Right renal pelvis (tissue), 4 donors: ENCODE results near the gene PHETA2. TPM values are rescaled to one million over a fixed set of nuclear protein-coding genes. Genes with fewer than 3 reads are reported as not detected.
"Not testable (repeated sequence)": the region's sequence is repeated elsewhere in the genome, so short reads cannot be mapped to it uniquely, and the experiment has no call there.

Experiments
- DNase-seq, 4 donors: peaks; one replicate each; pipeline ENCODE4 v3.0.0-alpha.2; 2013; ENCODE audit warnings: low read depth in 4 of 4, low spot score in 3 of 4, missing footprints in 1 of 4
- polyA plus RNA-seq, 4 donors: library from polyadenylated mRNA; unstranded; fragments of 120-200 nt; gene quantifications; one replicate each; pipeline ENCODE4 v1.2.1, GENCODE V29; 2013; ENCODE audit not compliant: insufficient read length in 4 of 4

PHETA2 gene
- polyA plus RNA-seq, 4 donors: 10.4 to 13.4 (median 11.9) TPM

GRCh38 chr22:42101199-42101598 lies 27.2 kb downstream of the PHETA2 start:
- DNase-seq: no peak

DNA sequence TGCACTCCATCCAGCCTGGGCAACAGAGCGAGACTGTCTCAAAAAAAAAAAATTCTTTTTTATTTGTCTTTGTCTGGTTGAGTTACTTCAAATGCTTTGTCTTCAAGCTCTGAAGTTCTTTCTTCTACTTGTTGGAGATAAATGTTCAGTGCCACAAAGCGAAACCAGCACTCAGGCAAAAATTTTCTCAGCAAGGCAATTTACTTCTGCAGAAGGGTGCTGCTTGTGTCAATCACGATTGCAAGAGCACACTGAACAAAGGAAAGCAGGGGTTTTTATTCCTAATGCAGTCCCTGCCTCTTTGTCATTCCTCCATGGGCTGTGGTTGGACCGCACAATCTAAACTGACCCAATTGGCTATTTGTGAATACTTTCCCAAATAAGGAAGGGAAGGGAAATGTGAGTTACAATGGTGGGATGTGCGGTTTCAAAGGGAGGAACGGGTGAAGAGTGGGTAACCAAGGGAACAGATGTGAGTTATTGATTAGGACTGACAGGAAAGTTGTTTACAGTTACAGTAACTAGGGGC lies 30.3 kb downstream of the PHETA2 start:
- not testable (repeated sequence) for DNase-seq

DNA sequence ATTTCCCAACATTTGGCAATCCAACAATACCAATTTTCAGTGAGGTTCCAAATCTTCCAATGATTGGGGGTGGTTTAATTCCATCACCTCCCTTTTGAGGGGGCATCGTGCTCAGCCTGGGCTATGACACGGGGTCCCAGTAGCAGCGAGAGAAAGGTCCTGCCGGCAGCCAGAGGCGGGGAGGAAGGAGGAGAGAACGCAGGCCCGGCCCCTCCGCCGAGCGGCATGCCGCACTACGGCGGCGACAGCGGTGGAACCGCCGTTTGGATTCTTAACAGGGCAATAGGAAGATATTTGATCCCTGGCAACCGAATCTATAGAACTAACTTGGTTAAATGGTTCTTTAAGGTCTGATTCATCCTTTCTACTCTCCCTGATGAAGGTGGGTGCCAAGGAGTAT lies 34.8 kb downstream of the PHETA2 start:
- DNase-seq: no peak

GRCh38 chr22:42111798-42112197 lies 37.8 kb downstream of the PHETA2 start:
- DNase-seq: no peak

- DNase-seq: not testable (repeated sequence)
Observed at GRCh38 chr22:42112793-42113192, 38.7 kb downstream of the PHETA2 start.

DNA sequence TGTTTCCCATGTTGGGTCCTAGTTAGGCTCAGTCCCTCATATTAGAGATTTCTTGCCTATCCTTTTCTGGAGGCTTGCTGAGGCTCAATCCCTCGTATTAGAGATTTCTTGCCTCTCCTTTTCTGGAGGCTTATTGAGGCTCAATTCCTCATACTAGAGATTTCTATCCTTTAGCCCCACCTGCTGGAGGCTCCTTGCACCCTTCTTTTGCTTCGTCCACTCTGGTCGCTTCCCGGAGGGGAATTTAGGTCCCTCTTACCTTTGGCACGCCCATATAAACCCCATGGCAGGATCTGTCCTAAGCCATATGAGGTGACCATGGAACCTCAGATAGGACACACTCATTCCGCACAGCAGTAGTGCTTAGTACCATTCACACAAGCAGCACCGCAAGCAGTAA lies 40.7 kb downstream of the PHETA2 start:
- no peak for DNase-seq

DNA sequence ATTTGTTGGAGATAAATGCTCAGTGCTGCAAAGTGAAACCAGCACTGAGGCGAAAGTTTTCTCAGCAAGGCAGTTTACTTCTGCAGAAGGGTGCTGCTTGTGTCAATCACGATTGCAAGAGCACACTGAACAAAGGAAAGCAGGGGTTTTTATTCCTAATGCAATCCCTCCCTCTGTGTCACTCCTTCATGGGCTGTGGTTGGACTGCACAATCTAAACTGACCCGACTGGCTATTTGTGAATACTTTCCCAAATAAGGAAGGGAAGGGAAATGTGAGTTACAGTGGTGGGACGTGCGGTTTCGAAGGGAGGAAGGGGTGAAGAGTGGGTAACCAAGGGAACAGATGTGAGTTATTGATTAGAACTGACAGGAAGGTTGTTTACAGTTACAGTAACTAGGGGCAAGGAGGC lies 41.4 kb downstream of the PHETA2 start:
- DNase-seq: not testable (repeated sequence)

DNA sequence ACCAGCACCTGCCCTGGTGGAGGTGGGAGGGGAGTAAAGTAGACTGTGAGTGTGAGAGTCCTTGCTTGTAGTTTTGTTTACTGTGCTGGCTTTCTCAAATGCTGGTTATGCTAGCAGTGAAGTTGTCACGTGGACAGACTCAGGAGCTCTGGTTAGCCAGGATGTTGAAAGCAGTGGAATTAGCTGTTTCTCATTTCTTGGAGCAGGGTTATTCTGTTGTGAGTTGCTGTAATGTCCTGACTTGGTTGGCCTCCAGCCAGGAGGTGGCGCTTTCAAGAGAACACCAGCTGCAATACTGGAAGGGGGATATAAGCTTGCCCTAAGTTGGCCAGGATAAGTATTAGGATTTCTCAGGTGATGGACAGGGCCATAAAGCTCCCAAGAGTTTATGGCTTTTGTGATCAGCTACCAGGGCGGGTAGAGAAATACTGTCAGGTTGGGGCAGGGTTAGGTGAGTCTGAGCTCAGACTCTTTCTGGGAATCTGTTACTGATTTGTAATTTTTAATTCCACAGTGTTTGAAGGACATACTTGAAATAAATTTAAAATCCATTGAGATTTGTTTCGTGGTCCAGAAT lies 42.9 kb downstream of the PHETA2 start:
- DNase-seq: no peak

- DNase-seq: not testable (repeated sequence)
Observed at GRCh38 chr22:42120231-42121021, 46.4 kb downstream of the PHETA2 start.

DNA sequence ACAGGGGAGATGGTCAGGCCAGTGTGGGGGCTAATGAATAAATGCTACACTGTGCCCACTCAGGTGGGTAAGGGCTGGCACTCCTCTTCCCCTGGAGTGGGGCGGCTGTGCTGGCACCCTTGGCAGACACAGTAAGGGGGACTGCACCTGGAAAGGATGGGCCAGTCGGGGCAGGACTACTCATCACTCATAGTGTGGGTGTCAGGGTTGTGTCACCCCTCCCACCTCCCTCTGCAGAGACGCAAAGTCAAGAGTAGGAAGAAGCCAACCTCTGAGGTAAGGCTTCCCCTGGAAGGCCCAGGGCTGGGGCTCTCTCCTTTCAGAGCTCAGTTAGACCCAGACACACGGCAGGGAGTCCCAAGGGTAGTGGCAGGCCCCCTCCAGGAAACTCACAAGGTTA lies 49.5 kb downstream of the PHETA2 start:
- DNase-seq: not testable (repeated sequence)

- no peak for DNase-seq
Observed at GRCh38 chr22:42127606-42128005, 53.6 kb downstream of the PHETA2 start.

- not testable (repeated sequence) for DNase-seq
Observed at GRCh38 chr22:42128007-42128406, 54.0 kb downstream of the PHETA2 start.

Other genes with a start within 250 kb of the PHETA2 start
- 100 to 1,000 TPM in 2 of 4 donors, 10 to 100 TPM in 2; 94.0 to 104 (median 101) TPM for gene SREBF2, start 241.1 kb upstream of the PHETA2 start, polyA plus RNA-seq
- under 1 TPM; 0.39 to 0.97 (median 0.59) TPM for gene SHISA8, start 159.2 kb upstream of the PHETA2 start, polyA plus RNA-seq
- gene TNFRSF13C, start 147.4 kb upstream of the PHETA2 start, polyA plus RNA-seq: 1 to 10 TPM; 1.2 to 2.7 (median 1.8) TPM
- gene CENPM, start 127.1 kb upstream of the PHETA2 start, polyA plus RNA-seq: 10 to 100 TPM; 11.2 to 16.2 (median 13.5) TPM
- 1 to 10 TPM; 4.9 to 7.6 (median 6.8) TPM for gene SEPTIN3, start 104.8 kb upstream of the PHETA2 start, polyA plus RNA-seq
- 1 to 10 TPM; 3.3 to 5.1 (median 4.1) TPM for gene WBP2NL, start 75.5 kb upstream of the PHETA2 start, polyA plus RNA-seq
- gene NAGA, start 3.4 kb upstream of the PHETA2 start, polyA plus RNA-seq: 10 to 100 TPM; 26.3 to 31.1 (median 28.2) TPM
- gene SMDT1, start 5.5 kb downstream of the PHETA2 start, polyA plus RNA-seq: 100 to 1,000 TPM in 3 of 4 donors, 10 to 100 TPM in 1; 74.2 to 142 (median 111) TPM
- gene NDUFA6, start 16.5 kb downstream of the PHETA2 start, polyA plus RNA-seq: 100 to 1,000 TPM; 110 to 133 (median 118) TPM
- 1 to 10 TPM; 2.5 to 7.3 (median 3.5) TPM for gene CYP2D6, start 56.6 kb downstream of the PHETA2 start, polyA plus RNA-seq
- gene TCF20, start 196.4 kb downstream of the PHETA2 start, polyA plus RNA-seq: 10 to 100 TPM; 25.2 to 27.9 (median 26.6) TPM